ENCODE results near the gene SMYD2.

Gene SMYD2

DNA sequence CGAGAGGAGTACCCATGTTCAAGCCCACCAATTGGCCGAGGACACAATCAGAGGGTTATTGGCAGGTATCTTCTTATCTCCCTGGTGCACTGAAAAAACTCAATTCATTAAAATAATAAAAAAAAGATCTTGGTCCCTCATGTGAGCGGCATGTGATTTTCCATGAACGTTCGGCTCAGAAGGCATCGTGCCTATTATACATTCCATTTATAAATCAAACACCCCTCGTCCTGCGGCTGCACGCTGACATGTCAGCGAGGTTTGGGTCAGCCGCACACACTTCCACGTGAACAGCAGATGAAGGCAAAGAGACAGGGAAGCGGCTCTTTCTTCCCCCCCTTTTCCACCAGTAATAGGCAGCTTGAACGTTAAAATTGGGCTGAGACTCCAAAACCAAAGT, 31.3 kb upstream of the SMYD2 start:
- H3K36me3 ChIP-seq (ENCODE audit: control insufficient read depth, insufficient read depth, low read length), result no peaks in the 10 kb centered on the region
- no peaks in the 10 kb centered on the region for H3K79me2 ChIP-seq
- H3K4me2 ChIP-seq (ENCODE audit: low read length), result no peak overlapping the region
- no peaks in the 10 kb centered on the region for H3K27me3 ChIP-seq (ENCODE audit: control insufficient read depth, insufficient read depth, low read length)
- TF ChIP-seq, protein P1, sequence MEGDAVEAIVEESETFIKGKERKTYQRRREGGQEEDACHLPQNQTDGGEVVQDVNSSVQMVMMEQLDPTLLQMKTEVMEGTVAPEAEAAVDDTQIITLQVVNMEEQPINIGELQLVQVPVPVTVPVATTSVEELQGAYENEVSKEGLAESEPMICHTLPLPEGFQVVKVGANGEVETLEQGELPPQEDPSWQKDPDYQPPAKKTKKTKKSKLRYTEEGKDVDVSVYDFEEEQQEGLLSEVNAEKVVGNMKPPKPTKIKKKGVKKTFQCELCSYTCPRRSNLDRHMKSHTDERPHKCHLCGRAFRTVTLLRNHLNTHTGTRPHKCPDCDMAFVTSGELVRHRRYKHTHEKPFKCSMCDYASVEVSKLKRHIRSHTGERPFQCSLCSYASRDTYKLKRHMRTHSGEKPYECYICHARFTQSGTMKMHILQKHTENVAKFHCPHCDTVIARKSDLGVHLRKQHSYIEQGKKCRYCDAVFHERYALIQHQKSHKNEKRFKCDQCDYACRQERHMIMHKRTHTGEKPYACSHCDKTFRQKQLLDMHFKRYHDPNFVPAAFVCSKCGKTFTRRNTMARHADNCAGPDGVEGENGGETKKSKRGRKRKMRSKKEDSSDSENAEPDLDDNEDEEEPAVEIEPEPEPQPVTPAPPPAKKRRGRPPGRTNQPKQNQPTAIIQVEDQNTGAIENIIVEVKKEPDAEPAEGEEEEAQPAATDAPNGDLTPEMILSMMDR (IDR thresholded peaks at IDR 0.05), result no peak
- no peak overlapping the region for H3K27ac ChIP-seq
- H3K9ac ChIP-seq, result no peak overlapping the region
- no peaks in the 10 kb centered on the region for H3K9me3 ChIP-seq (ENCODE audit: control insufficient read depth, low read length)
- no peak overlapping the region for H2AFZ ChIP-seq
- H3K4me1 ChIP-seq, result no peaks in the 10 kb centered on the region
- H3K4me3 ChIP-seq (ENCODE audit: low read depth, low read length), result no peak overlapping the region

- Histone ChIP-seq H3K4me2 (ENCODE audit: low read length) (no peak overlapping the region), H3K36me3 (ENCODE audit: control insufficient read depth, insufficient read depth, low read length) (no peaks in the 10 kb centered on the region), H3K4me3 (ENCODE audit: low read depth, low read length) (no peak overlapping the region), H3K4me1 (no peaks in the 10 kb centered on the region), H3K9me3 (ENCODE audit: control insufficient read depth, low read length) (no peaks in the 10 kb centered on the region), H3K27ac (no peak overlapping the region), H3K9ac (no peak overlapping the region), H2AFZ (no peak overlapping the region), H3K27me3 (ENCODE audit: control insufficient read depth, insufficient read depth, low read length) (no peaks in the 10 kb centered on the region), H3K79me2 (no peaks in the 10 kb centered on the region)
- TF ChIP-seq, protein P1 (IDR thresholded peaks at IDR 0.05), result no peak
Observed at GRCh38 chr1:214251354-214251753, 29.6 kb upstream of the SMYD2 start.

- no peaks in the 10 kb centered on the region for H3K79me2 ChIP-seq
- no peaks in the 10 kb centered on the region for H3K4me1 ChIP-seq
- H2AFZ ChIP-seq, result no peak overlapping the region
Observed at GRCh38 chr1:214255509-214255908, 25.4 kb upstream of the SMYD2 start.

GRCh38 chr1:214259353-214259977, 21.5 kb upstream of the SMYD2 start:
- Histone ChIP-seq H3K4me3 (ENCODE audit: low read depth, low read length) (no peak overlapping the region), H3K79me2 (no peaks in the 10 kb centered on the region), H3K9ac (no peak overlapping the region), H3K36me3 (ENCODE audit: control insufficient read depth, insufficient read depth, low read length) (no peaks in the 10 kb centered on the region), H3K4me2 (ENCODE audit: low read length) (no peak overlapping the region), H3K9me3 (ENCODE audit: control insufficient read depth, low read length) (no peaks in the 10 kb centered on the region), H3K27me3 (ENCODE audit: control insufficient read depth, insufficient read depth, low read length) (no peaks in the 10 kb centered on the region), H3K4me1 (no peaks in the 10 kb centered on the region), H2AFZ (no peak overlapping the region), H3K27ac (no peak overlapping the region)
- TF ChIP-seq, protein P1 (IDR thresholded peaks at IDR 0.05), result no peak

More at GRCh38 chr1:214255509-214255908, 25.4 kb upstream of the SMYD2 start:
- no peak overlapping the region for H3K9ac ChIP-seq
- no peak overlapping the region for H3K4me3 ChIP-seq (ENCODE audit: low read depth, low read length)
- H3K9me3 ChIP-seq (ENCODE audit: control insufficient read depth, low read length), result no peaks in the 10 kb centered on the region
- H3K4me2 ChIP-seq (ENCODE audit: low read length), result no peak overlapping the region
- H3K27me3 ChIP-seq (ENCODE audit: control insufficient read depth, insufficient read depth, low read length), result no peaks in the 10 kb centered on the region
- no peaks in the 10 kb centered on the region for H3K36me3 ChIP-seq (ENCODE audit: control insufficient read depth, insufficient read depth, low read length)
- TF ChIP-seq, protein P1 (IDR thresholded peaks at IDR 0.05), result no peak
- no peak overlapping the region for H3K27ac ChIP-seq

GRCh38 chr1:214260561-214261205, 20.3 kb upstream of the SMYD2 start:
- TF ChIP-seq, protein P1 (IDR thresholded peaks at IDR 0.05), result no peak

More at GRCh38 chr1:214260561-214261205, 20.3 kb upstream of the SMYD2 start:
- Histone ChIP-seq H3K4me2 (ENCODE audit: low read length) (no peak overlapping the region), H3K79me2 (no peaks in the 10 kb centered on the region), H3K27ac (no peak overlapping the region), H3K36me3 (ENCODE audit: control insufficient read depth, insufficient read depth, low read length) (no peaks in the 10 kb centered on the region), H2AFZ (no peak overlapping the region), H3K4me3 (ENCODE audit: low read depth, low read length) (no peak overlapping the region), H3K4me1 (no peaks in the 10 kb centered on the region), H3K27me3 (ENCODE audit: control insufficient read depth, insufficient read depth, low read length) (no peaks in the 10 kb centered on the region), H3K9me3 (ENCODE audit: control insufficient read depth, low read length) (no peaks in the 10 kb centered on the region), H3K9ac (no peak overlapping the region)
